Astrocyte (in vitro differentiated cells and primary cell): ENCODE measurements around the gene DIP2C. TPM values are rescaled to one million over a fixed set of nuclear protein-coding genes. Genes with fewer than 3 reads are reported as not detected.

Experiments
- DNase-seq: peaks from one replicate; pipeline ENCODE4 v3.0.0-alpha.2; 2010; ENCODE audit warnings: low read depth
- FAIRE-seq: peaks from 2 replicates; lab custom pipeline; 2011; peaks lifted over from hg19 to GRCh38; lab: Jason Lieb, UNC
- H2AFZ ChIP-seq: 2 replicates; pipeline ENCODE4 v1.6.0; 2012; ENCODE audit warnings: low read depth, low read length, inconsistent platforms
- H3K27ac ChIP-seq: 2 replicates; pipeline ENCODE4 v1.5.1; 2011; ENCODE audit warnings: low read depth, low read length, inconsistent platforms
- H3K27me3 ChIP-seq: 2 replicates; pipeline ENCODE4 v1.6.0; 2011; ENCODE audit warnings: low read length, inconsistent platforms; ENCODE audit not compliant: insufficient read depth
- H3K36me3 ChIP-seq: 2 replicates; pipeline ENCODE4 v1.5.1; 2011; ENCODE audit warnings: low read length, inconsistent platforms; ENCODE audit not compliant: insufficient read depth
- H3K4me1 ChIP-seq: 2 replicates; pipeline ENCODE4 v1.5.1; 2011; ENCODE audit warnings: low read length, inconsistent platforms; ENCODE audit not compliant: insufficient read depth
- H3K4me2 ChIP-seq: 2 replicates; pipeline ENCODE4 v1.6.0; 2012; ENCODE audit warnings: low read length, inconsistent platforms
- H3K4me3 ChIP-seq: 2 replicates; pipeline ENCODE4 v1.5.1; 2011; ENCODE audit warnings: low read depth, mild to moderate bottlenecking, low read length, inconsistent platforms; ENCODE audit not compliant: insufficient read depth
- H3K79me2 ChIP-seq: 2 replicates; pipeline ENCODE4 v1.6.0; 2012; ENCODE audit warnings: mild to moderate bottlenecking, low read length, inconsistent platforms; ENCODE audit not compliant: insufficient read depth
- H3K9ac ChIP-seq: 2 replicates; pipeline ENCODE4 v1.6.0; 2012; ENCODE audit warnings: mild to moderate bottlenecking, low read length, inconsistent platforms
- H3K9me3 ChIP-seq: 2 replicates; pipeline ENCODE4 v1.5.1; 2012; ENCODE audit warnings: low read depth, mild to moderate bottlenecking, low read length, inconsistent platforms; ENCODE audit not compliant: insufficient read depth
- H4K20me1 ChIP-seq: 2 replicates; pipeline ENCODE4 v1.6.0; 2012; ENCODE audit warnings: low read length, inconsistent platforms; ENCODE audit not compliant: insufficient read depth
- H3K27ac Mint-ChIP-seq: one replicate; pipeline ENCODE4 v1.8.0; 2021; ENCODE audit warnings: mild to moderate bottlenecking, mixed read lengths; ENCODE audit not compliant: unreplicated experiment
- H3K27me3 Mint-ChIP-seq: one replicate; pipeline ENCODE4 v1.8.0; 2021; ENCODE audit warnings: low read depth, mixed read lengths; ENCODE audit not compliant: unreplicated experiment
- H3K36me3 Mint-ChIP-seq: one replicate; pipeline ENCODE4 v1.8.0; 2021; ENCODE audit warnings: low read depth, mixed read lengths; ENCODE audit not compliant: unreplicated experiment
- H3K4me1 Mint-ChIP-seq: one replicate; pipeline ENCODE4 v1.8.0; 2021; ENCODE audit warnings: low read depth, mixed read lengths; ENCODE audit not compliant: unreplicated experiment
- H3K4me3 Mint-ChIP-seq: one replicate; pipeline ENCODE4 v1.8.0; 2021; ENCODE audit warnings: mild to moderate bottlenecking, moderate library complexity, mixed read lengths; ENCODE audit not compliant: unreplicated experiment
- H3K9me3 Mint-ChIP-seq: one replicate; pipeline ENCODE4 v1.8.0; 2021; ENCODE audit warnings: mild to moderate bottlenecking, mixed read lengths; ENCODE audit not compliant: unreplicated experiment
- EZH2 ChIP-seq: IDR thresholded peaks from 2 replicates; pipeline ENCODE4 v1.6.1; 2012; ENCODE audit warnings: mild to moderate bottlenecking, low read length, inconsistent platforms; ENCODE audit not compliant: insufficient read depth
- total RNA-seq: library from RNA; stranded (reverse); gene quantifications from 2 replicates; pipeline ENCODE4 v1.2.1, GENCODE V29; 2021
- TF ChIP-seq, protein P1 (sequence below): IDR thresholded peaks from 2 replicates; pipeline ENCODE4 v1.5.1; 2011; ENCODE audit warnings: low read depth, mild to moderate bottlenecking, inconsistent platforms, low read length, moderate library complexity; ENCODE audit not compliant: insufficient read depth

Gene DIP2C
- total RNA-seq, 1 donor from 2014 or later: 27.3 TPM

DNA sequence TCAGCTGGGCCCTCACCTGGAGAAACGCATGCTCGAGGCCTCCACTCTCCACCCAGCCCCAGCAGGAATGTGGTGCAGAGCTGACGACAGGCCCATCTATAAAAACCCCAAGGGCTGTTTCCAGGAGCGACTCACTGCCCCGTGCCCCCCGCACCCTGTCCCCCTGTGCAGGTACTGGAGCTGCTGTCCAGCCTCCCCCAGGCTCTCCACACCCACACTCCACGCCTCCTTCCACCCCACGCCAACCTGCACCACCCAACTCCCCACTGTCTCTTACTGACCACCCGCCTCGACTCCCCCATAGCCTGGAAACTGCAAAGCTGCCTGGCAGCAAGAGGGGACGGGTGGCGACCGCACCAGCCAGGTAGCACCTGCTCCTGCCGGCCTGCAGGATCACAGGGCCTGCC is 43.3 kb downstream of the DIP2C start:
- Histone ChIP-seq H3K79me2 (peaks cover 98% of the 10 kb centered on the region), H3K9me3 (peaks cover 2% of the 10 kb centered on the region), H3K9ac (no peak overlapping the region), H2AFZ (no peak overlapping the region), H3K27ac (no peak overlapping the region), H3K4me3 (no peak overlapping the region), H3K4me2 (no peak overlapping the region), H4K20me1 (peaks cover 90% of the 10 kb centered on the region), H3K4me1 (peaks cover 7% of the 10 kb centered on the region), H3K27me3 (no peaks in the 10 kb centered on the region), H3K36me3 (no peaks in the 10 kb centered on the region)
- no peaks in the 10 kb centered on the region for H3K27me3 Mint-ChIP-seq
- H3K4me1 Mint-ChIP-seq: peaks cover 16% of the 10 kb centered on the region
- peaks cover 7% of the 10 kb centered on the region for H3K36me3 Mint-ChIP-seq
- H3K27ac Mint-ChIP-seq: no peak overlapping the region
- FAIRE-seq: no peak
- TF ChIP-seq, protein P1, sequence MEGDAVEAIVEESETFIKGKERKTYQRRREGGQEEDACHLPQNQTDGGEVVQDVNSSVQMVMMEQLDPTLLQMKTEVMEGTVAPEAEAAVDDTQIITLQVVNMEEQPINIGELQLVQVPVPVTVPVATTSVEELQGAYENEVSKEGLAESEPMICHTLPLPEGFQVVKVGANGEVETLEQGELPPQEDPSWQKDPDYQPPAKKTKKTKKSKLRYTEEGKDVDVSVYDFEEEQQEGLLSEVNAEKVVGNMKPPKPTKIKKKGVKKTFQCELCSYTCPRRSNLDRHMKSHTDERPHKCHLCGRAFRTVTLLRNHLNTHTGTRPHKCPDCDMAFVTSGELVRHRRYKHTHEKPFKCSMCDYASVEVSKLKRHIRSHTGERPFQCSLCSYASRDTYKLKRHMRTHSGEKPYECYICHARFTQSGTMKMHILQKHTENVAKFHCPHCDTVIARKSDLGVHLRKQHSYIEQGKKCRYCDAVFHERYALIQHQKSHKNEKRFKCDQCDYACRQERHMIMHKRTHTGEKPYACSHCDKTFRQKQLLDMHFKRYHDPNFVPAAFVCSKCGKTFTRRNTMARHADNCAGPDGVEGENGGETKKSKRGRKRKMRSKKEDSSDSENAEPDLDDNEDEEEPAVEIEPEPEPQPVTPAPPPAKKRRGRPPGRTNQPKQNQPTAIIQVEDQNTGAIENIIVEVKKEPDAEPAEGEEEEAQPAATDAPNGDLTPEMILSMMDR: no peak
- TF ChIP-seq EZH2: no peak
- peaks cover 5% of the 10 kb centered on the region for H3K9me3 Mint-ChIP-seq
- H3K4me3 Mint-ChIP-seq: no peak overlapping the region
- no peak for DNase-seq

DNA sequence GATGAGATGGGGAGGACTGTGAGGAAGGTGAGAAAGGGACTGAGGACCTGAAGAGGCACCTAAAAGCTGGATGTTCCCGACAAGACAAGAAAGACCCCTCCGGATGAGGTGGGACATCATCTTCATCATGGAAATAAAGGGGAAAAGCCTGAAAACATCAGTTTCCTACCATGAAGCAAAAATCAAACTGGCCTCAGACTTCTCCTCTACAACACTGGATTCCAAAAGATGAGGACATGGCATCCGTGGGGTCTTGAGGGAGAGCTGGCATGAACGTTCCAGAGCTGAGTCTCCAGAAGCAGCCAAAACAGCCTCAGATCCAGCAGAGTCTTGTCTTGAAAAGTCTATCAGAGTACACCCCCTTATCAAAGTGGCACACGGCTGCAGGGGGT is 44.5 kb downstream of the DIP2C start:
- Histone ChIP-seq H2AFZ (no peak overlapping the region), H3K4me1 (no peaks in the 10 kb centered on the region), H3K9me3 (peaks cover 2% of the 10 kb centered on the region), H3K9ac (no peak overlapping the region), H3K27me3 (no peaks in the 10 kb centered on the region), H3K36me3 (no peaks in the 10 kb centered on the region), H3K4me3 (no peak overlapping the region), H3K4me2 (no peak overlapping the region), H3K27ac (no peak overlapping the region), H4K20me1 (peaks cover 87% of the 10 kb centered on the region), H3K79me2 (peaks cover 97% of the 10 kb centered on the region)
- no peak for FAIRE-seq
- Mint-ChIP-seq H3K4me1 (peaks cover 10% of the 10 kb centered on the region), H3K4me3 (no peak overlapping the region), H3K27me3 (no peaks in the 10 kb centered on the region), H3K36me3 (peaks cover 7% of the 10 kb centered on the region), H3K9me3 (peaks cover 5% of the 10 kb centered on the region), H3K27ac (no peak overlapping the region)
- no peak for DNase-seq
- TF ChIP-seq EZH2: no peak
- TF ChIP-seq, protein P1: no peak

DNA sequence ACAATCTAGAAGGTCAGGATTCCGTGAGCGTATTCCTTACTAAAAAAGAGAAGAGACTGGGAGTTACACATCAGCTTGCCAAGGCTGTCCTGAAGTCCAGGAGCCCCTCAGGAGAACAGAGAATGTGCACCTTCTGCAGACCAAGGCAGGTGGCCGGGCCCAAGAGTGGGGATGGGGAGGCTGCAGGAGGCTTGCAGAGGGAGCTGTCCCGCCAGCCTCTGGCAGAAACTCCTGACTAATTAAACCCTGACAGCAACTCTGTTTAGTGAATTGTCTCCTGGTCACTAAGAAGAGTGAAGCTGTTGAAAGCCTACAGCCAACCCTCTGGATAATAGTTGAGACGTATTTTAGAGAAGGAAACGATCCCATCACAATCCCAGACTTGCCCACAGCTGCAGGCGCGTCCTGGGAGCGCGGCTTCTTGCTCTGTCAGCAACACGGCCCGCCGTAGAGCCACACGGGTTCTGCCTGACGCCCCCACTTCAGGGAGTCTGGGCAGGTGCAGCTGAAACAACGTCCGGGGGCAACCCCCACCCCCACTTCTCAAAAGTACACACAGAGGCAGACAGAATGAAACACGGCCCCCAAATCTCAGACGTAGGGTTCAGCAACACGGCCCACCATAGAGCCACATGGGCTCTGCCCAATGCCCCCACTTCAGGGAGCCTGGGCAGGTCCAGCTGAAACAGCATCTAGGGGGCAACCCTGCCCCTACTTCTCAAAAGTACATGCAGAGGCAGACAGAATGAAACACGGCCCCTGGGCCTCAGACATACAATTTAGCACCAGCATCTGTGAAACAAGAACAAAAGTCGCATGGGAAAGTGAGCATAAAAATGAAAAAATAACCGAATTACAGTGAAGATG is 45.2 kb downstream of the DIP2C start:
- H4K20me1 ChIP-seq: peaks cover 89% of the 10 kb centered on the region
- no peak overlapping the region for H3K9ac ChIP-seq
- FAIRE-seq (no peak), DNase-seq (no peak)
- H3K27ac ChIP-seq: no peak overlapping the region
- TF ChIP-seq EZH2: no peak
- TF ChIP-seq, protein P1: no peak
- H3K4me3 ChIP-seq: no peak overlapping the region
- no peaks in the 10 kb centered on the region for H3K27me3 ChIP-seq
- H2AFZ ChIP-seq: no peak overlapping the region
- H3K4me1 ChIP-seq: no peaks in the 10 kb centered on the region
- no peaks in the 10 kb centered on the region for H3K36me3 ChIP-seq
- Mint-ChIP-seq H3K4me3 (no peak overlapping the region), H3K4me1 (peaks cover 8% of the 10 kb centered on the region), H3K27ac (no peak overlapping the region), H3K9me3 (peaks cover 5% of the 10 kb centered on the region), H3K27me3 (no peaks in the 10 kb centered on the region), H3K36me3 (peaks cover 7% of the 10 kb centered on the region)
- no peak overlapping the region for H3K4me2 ChIP-seq
- H3K9me3 ChIP-seq: peaks cover 2% of the 10 kb centered on the region
- H3K79me2 ChIP-seq: peaks cover 97% of the 10 kb centered on the region
